Cardiac fibroblast (primary cell): ENCODE data around the gene IGFLR1.

Experiments used
- DNase-seq, 2 donors: peaks; one replicate each; pipeline versions ENCODE4 v3.0.0 to v3.0.0-alpha.2; 2010; ENCODE audit warnings: low read depth in 2 of 2
- H3K4me3 ChIP-seq, 2 donors: replicated peaks in 1 of 2; 1 replicate in 1 of 2; 2 replicates in 1 of 2; pipeline ENCODE4 v1.5.1; 2011; ENCODE audit warnings: low read depth in 2 of 2, low read length in 2 of 2, mild to moderate bottlenecking in 2 of 2, moderate library complexity in 1 of 2
- CTCF ChIP-seq: IDR thresholded peaks from one replicate; pipeline ENCODE4 v1.5.1; 2011; ENCODE audit warnings: low read depth, mild to moderate bottlenecking, low read length, inconsistent platforms

IGFLR1 gene

DNA sequence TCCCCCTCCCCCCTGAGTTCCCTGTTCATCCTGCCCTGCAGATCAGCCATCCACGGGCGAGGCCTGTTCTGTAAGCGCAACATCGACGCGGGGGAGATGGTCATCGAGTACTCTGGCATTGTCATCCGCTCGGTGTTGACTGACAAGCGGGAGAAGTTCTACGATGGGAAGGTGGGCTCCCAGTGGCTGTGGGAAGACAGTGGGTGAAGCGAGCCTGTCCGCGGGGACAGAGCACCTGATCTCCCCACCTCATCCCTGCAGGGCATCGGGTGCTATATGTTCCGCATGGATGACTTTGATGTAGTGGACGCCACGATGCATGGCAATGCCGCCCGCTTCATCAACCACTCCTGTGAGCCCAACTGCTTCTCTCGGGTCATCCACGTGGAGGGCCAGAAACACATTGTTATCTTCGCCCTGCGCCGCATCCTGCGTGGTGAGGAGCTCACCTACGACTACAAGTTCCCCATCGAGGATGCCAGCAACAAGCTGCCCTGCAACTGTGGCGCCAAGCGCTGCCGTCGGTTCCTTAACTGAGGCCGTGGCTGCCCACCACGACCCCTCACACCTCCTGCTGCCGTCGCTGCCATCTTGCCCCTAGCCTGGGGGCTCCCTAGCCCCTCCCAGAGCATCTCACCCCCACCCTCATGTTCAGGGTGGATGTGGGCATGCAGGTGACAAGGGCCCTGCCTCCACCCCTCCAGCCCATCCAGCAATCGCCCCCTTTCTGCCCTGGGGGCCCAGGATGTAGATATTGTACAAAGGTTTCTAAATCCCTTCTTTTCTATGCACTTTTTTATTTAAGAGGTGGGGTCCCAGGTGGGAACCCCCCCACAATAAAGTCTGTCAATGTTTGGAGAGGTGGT, 4.0 kb downstream of the IGFLR1 start:
- no peak for TF ChIP-seq CTCF
- DNase-seq = no peak
- H3K4me3 ChIP-seq = no peak overlapping the region

GRCh38 chr19:35736913-35737886, 5.1 kb downstream of the IGFLR1 start:
- H3K4me3 ChIP-seq = no peak overlapping the region
- DNase-seq = no peak
- TF ChIP-seq CTCF = peak; percentile 19

DNA sequence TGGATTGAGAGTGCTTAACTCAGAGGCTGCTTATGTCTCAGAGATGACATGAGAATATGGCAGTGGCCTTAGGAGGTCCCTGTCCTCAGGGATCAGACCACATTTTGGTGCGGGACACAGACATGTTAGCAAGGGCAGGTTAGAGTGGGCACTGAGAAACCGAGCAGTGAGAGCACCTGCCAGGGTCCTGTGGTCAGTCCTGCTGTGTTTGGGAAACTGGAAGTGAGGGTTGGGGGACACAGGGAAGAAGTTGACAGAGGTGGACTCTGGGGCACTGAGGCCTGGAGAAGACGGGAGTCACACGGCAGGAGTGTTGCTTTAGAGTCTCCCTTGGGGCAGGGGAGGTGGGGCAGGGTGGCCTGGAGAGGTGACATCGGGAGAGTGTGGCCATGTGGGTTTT, 7.4 kb downstream of the IGFLR1 start:
- no peak for TF ChIP-seq CTCF
- DNase-seq = no peak

GRCh38 chr19:35734273-35734672, 8.0 kb downstream of the IGFLR1 start:
- H3K4me3 ChIP-seq = no peak overlapping the region
- no peak for DNase-seq
- no peak for TF ChIP-seq CTCF

More for the DNA sequence above, 7.4 kb downstream of the IGFLR1 start:
- H3K4me3 ChIP-seq = no peak overlapping the region

- no peak for DNase-seq
- no peak overlapping the region for H3K4me3 ChIP-seq
- TF ChIP-seq CTCF = no peak
Observed at GRCh38 chr19:35733180-35734125, 8.8 kb downstream of the IGFLR1 start.

DNA sequence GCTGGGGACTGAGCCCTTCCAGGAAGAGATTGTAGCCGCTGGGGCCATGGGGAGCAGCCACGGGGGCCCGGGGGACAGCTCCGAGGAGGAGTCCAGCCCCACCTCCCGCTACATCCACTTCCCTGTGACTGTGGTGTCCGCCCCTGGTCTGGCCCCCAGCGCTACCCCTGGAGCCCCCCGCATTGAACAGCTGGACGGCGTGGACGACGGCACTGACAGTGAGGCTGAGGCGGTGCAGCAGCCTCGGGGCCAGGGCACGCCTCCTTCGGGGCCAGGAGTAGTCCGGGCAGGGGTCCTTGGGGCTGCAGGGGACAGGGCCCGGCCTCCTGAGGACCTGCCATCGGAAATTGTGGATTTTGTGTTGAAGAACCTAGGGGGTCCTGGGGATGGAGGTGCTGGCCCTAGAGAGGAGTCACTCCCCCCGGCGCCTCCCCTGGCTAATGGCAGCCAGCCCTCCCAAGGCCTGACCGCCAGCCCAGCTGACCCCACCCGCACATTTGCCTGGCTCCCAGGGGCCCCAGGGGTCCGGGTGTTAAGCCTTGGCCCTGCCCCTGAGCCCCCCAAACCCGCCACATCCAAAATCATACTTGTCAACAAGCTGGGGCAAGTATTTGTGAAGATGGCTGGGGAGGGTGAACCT, 9.6 kb downstream of the IGFLR1 start:
- no peak for TF ChIP-seq CTCF
- no peak for DNase-seq

More for the DNA sequence above, 9.6 kb downstream of the IGFLR1 start:
- H3K4me3 ChIP-seq = no peak overlapping the region
